Chondrocyte (in vitro differentiated cells): ENCODE results near the gene AUTS2. TPM values are rescaled to one million over a fixed set of nuclear protein-coding genes. Genes with fewer than 3 reads are reported as not detected.

Experiments
- DNase-seq: peaks from one replicate; pipeline ENCODE4 v3.0.0; 2021; ENCODE audit warnings: mixed read lengths, low spot score
- H3K27ac Mint-ChIP-seq: one replicate; pipeline ENCODE4 v1.8.0; 2021; ENCODE audit warnings: mild to moderate bottlenecking, moderate library complexity, mixed read lengths; ENCODE audit not compliant: unreplicated experiment
- H3K27me3 Mint-ChIP-seq: 2 replicates; pipeline ENCODE4 v1.8.0; 2021; ENCODE audit warnings: low read depth, mixed read lengths
- H3K36me3 Mint-ChIP-seq: 2 replicates; pipeline ENCODE4 v1.8.0; 2021; ENCODE audit warnings: low read depth, mixed read lengths
- H3K4me1 Mint-ChIP-seq: 2 replicates; pipeline ENCODE4 v1.8.0; 2021; ENCODE audit warnings: low read depth, mild to moderate bottlenecking, mixed read lengths
- H3K4me3 Mint-ChIP-seq: one replicate; pipeline ENCODE4 v1.8.0; 2021; ENCODE audit warnings: mild to moderate bottlenecking, moderate library complexity, mixed read lengths; ENCODE audit not compliant: unreplicated experiment
- H3K9me3 Mint-ChIP-seq: 2 replicates; pipeline ENCODE4 v1.8.0; 2021; ENCODE audit warnings: low read depth, mixed read lengths
- CTCF ChIP-seq: fragments of 200-600 bp; sonication (generic); IDR thresholded peaks from 2 replicates; pipeline ENCODE4 v1.5.0; 2021; ENCODE audit warnings: antibody characterized with exemption, mild to moderate bottlenecking, moderate library complexity
- total RNA-seq: library from RNA; stranded (reverse); gene quantifications from 3 replicates; pipeline ENCODE4 v1.2.1, GENCODE V29; 2021

AUTS2 gene
- total RNA-seq, 1 donor from 2014 or later = 31.5 TPM

- Mint-ChIP-seq H3K27ac (no peak overlapping the region), H3K9me3 (peaks cover 13% of the 10 kb centered on the region), H3K4me3 (no peak overlapping the region), H3K36me3 (peaks cover 2% of the 10 kb centered on the region), H3K4me1 (peaks cover 4% of the 10 kb centered on the region), H3K27me3 (peaks cover 10% of the 10 kb centered on the region)
- TF ChIP-seq CTCF = no peak
- DNase-seq = no peak
Observed at GRCh38 chr7:70835658-70836057, 1237.4 kb downstream of the AUTS2 start.

- H3K27ac Mint-ChIP-seq = no peak overlapping the region
- peaks cover 15% of the 10 kb centered on the region for H3K27me3 Mint-ChIP-seq
- H3K4me3 Mint-ChIP-seq = no peak overlapping the region
- no peak for DNase-seq
- H3K4me1 Mint-ChIP-seq = peaks cover 4% of the 10 kb centered on the region
- H3K9me3 Mint-ChIP-seq = peaks cover 13% of the 10 kb centered on the region
- no peak for TF ChIP-seq CTCF
- H3K36me3 Mint-ChIP-seq = peaks cover 2% of the 10 kb centered on the region
Observed at GRCh38 chr7:70836279-70836678, 1238.0 kb downstream of the AUTS2 start.

GRCh38 chr7:70836946-70837345 lies 1238.7 kb downstream of the AUTS2 start:
- H3K4me3 Mint-ChIP-seq = no peak overlapping the region
- TF ChIP-seq CTCF = no peak
- no peak for DNase-seq
- H3K36me3 Mint-ChIP-seq = peaks cover 2% of the 10 kb centered on the region
- H3K9me3 Mint-ChIP-seq = peaks cover 13% of the 10 kb centered on the region
- H3K27me3 Mint-ChIP-seq = peaks cover 19% of the 10 kb centered on the region
- H3K4me1 Mint-ChIP-seq = peaks cover 4% of the 10 kb centered on the region
- H3K27ac Mint-ChIP-seq = no peak overlapping the region

GRCh38 chr7:70837589-70837988 lies 1239.3 kb downstream of the AUTS2 start:
- Mint-ChIP-seq H3K4me3 (no peak overlapping the region), H3K27ac (no peak overlapping the region), H3K27me3 (peaks cover 24% of the 10 kb centered on the region), H3K36me3 (peaks cover 2% of the 10 kb centered on the region), H3K9me3 (peaks cover 17% of the 10 kb centered on the region), H3K4me1 (peaks cover 4% of the 10 kb centered on the region)
- DNase-seq = no peak
- no peak for TF ChIP-seq CTCF

- Mint-ChIP-seq H3K9me3 (peaks cover 19% of the 10 kb centered on the region), H3K27me3 (peaks cover 24% of the 10 kb centered on the region), H3K36me3 (peaks cover 2% of the 10 kb centered on the region), H3K4me3 (no peak overlapping the region), H3K4me1 (peaks cover 4% of the 10 kb centered on the region), H3K27ac (no peak overlapping the region)
- TF ChIP-seq CTCF = no peak
- DNase-seq = no peak
Observed at GRCh38 chr7:70838292-70838907, 1240.1 kb downstream of the AUTS2 start.
